ENCODE results near the gene SETD3.

Gene SETD3

GRCh38 chr14:99461411-99462085 is 19.1 kb downstream of the SETD3 start:
- H3K4me3 ChIP-seq (ENCODE audit: low read depth, low read length): no peak overlapping the region
- DNase-seq: no peak
- H3K27me3 ChIP-seq: no peaks in the 10 kb centered on the region
- TF ChIP-seq, protein P1, sequence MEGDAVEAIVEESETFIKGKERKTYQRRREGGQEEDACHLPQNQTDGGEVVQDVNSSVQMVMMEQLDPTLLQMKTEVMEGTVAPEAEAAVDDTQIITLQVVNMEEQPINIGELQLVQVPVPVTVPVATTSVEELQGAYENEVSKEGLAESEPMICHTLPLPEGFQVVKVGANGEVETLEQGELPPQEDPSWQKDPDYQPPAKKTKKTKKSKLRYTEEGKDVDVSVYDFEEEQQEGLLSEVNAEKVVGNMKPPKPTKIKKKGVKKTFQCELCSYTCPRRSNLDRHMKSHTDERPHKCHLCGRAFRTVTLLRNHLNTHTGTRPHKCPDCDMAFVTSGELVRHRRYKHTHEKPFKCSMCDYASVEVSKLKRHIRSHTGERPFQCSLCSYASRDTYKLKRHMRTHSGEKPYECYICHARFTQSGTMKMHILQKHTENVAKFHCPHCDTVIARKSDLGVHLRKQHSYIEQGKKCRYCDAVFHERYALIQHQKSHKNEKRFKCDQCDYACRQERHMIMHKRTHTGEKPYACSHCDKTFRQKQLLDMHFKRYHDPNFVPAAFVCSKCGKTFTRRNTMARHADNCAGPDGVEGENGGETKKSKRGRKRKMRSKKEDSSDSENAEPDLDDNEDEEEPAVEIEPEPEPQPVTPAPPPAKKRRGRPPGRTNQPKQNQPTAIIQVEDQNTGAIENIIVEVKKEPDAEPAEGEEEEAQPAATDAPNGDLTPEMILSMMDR (IDR thresholded peaks at IDR 0.05; ENCODE audit: low read depth, low read length): no peak
- no peaks in the 10 kb centered on the region for H3K9me3 ChIP-seq
- no peaks in the 10 kb centered on the region for H3K4me1 ChIP-seq
- peaks cover 34% of the 10 kb centered on the region for H3K36me3 ChIP-seq

DNA sequence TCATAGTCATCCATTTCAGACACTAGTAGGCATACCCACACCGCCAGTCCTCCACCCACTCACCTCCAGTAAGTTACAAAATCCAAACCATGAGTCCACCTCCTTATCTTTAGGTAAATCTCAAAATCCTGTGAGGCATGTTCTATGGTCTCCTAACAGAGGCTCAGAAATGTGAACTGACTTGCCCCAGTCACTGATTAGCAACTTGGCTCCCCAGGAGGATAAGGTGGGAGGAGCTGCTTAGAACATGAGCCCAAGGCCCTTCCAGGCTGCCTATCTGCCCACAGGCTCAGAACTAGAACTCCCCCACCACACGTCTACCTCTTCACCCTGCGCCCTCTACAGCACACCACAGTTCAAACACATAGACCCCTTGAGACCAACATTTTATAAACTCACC is 19.9 kb downstream of the SETD3 start:
- Histone ChIP-seq H3K27me3 (no peaks in the 10 kb centered on the region), H3K9me3 (no peaks in the 10 kb centered on the region), H3K36me3 (peaks cover 34% of the 10 kb centered on the region), H3K4me3 (ENCODE audit: low read depth, low read length) (no peak overlapping the region), H3K4me1 (no peaks in the 10 kb centered on the region)
- DNase-seq: no peak
- TF ChIP-seq, protein P1 (IDR thresholded peaks at IDR 0.05; ENCODE audit: low read depth, low read length): no peak

- no peaks in the 10 kb centered on the region for H3K9me3 ChIP-seq
- peaks cover 25% of the 10 kb centered on the region for H3K36me3 ChIP-seq
- DNase-seq: no peak
- no peaks in the 10 kb centered on the region for H3K27me3 ChIP-seq
- TF ChIP-seq, protein P1 (IDR thresholded peaks at IDR 0.05; ENCODE audit: low read depth, low read length): no peak
- no peaks in the 10 kb centered on the region for H3K4me1 ChIP-seq
- no peak overlapping the region for H3K4me3 ChIP-seq (ENCODE audit: low read depth, low read length)
Measured at GRCh38 chr14:99459481-99460100, 21.1 kb downstream of the SETD3 start.

DNA sequence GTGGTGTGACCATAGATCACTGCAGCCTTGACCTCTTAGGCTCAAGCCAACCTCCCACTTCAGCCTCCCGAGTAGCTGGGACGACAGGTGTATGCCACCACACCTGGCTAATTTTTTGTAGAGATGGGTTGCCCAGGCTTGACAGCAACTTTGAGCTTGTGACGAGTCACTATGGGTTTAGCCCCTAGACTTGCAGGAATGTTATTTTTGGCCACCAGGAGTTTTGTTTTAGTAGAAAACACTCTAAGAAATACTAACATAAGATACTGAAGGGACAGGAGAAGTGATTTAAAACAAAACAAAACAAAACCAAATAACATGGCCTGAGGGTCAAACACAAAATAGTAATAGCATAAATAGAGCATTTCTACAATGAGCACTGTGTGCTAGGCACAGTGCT is 26.4 kb downstream of the SETD3 start:
- DNase-seq: no peak
- Histone ChIP-seq H3K4me1 (no peaks in the 10 kb centered on the region), H3K36me3 (peaks cover 17% of the 10 kb centered on the region), H3K4me3 (ENCODE audit: low read depth, low read length) (no peak overlapping the region), H3K9me3 (no peaks in the 10 kb centered on the region), H3K27me3 (no peaks in the 10 kb centered on the region)
- TF ChIP-seq, protein P1 (IDR thresholded peaks at IDR 0.05; ENCODE audit: low read depth, low read length): no peak

DNA sequence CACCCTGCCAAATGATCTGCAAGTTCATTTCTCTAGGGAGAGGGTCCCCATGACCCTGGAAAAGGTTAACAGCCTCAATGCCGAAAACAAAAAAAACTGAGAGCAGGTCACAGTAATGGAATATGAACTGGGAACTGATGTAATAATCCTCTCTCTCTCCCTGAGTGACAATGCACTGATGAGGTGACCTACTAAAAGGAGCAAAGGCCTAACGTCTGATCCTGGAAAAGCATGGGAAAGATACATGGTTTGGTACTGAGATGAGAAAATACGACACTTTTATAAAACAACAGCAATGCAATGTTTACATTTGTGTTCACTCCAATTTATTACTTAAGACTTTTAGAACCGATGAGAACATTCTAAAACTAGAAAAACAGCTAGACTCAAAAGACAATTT is 27.7 kb downstream of the SETD3 start:
- DNase-seq: no peak
- no peaks in the 10 kb centered on the region for H3K27me3 ChIP-seq
- H3K4me1 ChIP-seq: no peaks in the 10 kb centered on the region
- no peak overlapping the region for H3K4me3 ChIP-seq (ENCODE audit: low read depth, low read length)
- no peaks in the 10 kb centered on the region for H3K9me3 ChIP-seq
- peaks cover 27% of the 10 kb centered on the region for H3K36me3 ChIP-seq
- TF ChIP-seq, protein P1 (IDR thresholded peaks at IDR 0.05; ENCODE audit: low read depth, low read length): no peak

- Histone ChIP-seq H3K36me3 (peaks cover 31% of the 10 kb centered on the region), H3K9me3 (no peaks in the 10 kb centered on the region), H3K4me1 (no peaks in the 10 kb centered on the region), H3K4me3 (ENCODE audit: low read depth, low read length) (no peak overlapping the region), H3K27me3 (no peaks in the 10 kb centered on the region)
- TF ChIP-seq, protein P1 (IDR thresholded peaks at IDR 0.05; ENCODE audit: low read depth, low read length): no peak
- no peak for DNase-seq
Measured at GRCh38 chr14:99451234-99451633, 29.4 kb downstream of the SETD3 start.
